HG03571 (cell line): ENCODE measurements around the gene STAT5B.
A peak's percentile ranks its signal among the peaks of the same experiment; 100 is the strongest.

Source experiments
- ATAC-seq: cut with Tn5 transposase; IDR thresholded peaks from one replicate; pipeline ENCODE4 v1.9.1; 2021; ENCODE audit not compliant: unreplicated experiment

STAT5B gene

DNA sequence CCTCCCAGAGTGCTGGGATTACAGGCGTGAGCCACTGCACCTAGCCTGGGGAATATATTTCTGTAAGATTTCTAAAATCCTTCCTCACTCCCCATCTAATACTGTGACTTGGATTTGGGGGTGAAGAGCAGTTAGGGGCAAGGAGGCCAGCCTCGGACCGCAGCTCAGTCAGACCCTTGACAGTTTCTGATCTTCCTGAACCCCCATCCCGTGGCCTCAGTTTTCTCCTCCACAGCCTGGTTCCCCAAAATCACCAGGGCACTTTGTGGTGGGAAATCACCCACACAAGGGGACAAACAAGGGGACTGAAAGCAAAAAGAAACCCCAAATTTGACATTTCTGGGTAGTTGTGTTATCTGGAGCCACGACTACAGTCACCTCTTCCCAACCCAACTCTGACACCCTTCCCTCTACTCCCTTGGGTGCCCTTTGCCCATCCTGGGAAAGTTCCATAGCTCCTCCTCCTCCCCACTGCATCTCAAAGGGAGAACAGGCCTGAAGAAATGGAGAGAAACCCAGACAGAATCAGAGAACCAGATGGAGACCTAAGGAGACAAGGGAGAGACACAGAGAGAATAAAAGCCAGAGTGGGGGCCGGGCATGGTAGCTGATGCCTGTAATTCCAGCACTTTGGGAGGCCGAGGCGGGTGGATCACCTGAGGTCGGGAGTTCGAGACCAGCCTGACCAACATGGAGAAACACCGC lies 9.3 kb upstream of the STAT5B start:
- ATAC-seq = no peak

DNA sequence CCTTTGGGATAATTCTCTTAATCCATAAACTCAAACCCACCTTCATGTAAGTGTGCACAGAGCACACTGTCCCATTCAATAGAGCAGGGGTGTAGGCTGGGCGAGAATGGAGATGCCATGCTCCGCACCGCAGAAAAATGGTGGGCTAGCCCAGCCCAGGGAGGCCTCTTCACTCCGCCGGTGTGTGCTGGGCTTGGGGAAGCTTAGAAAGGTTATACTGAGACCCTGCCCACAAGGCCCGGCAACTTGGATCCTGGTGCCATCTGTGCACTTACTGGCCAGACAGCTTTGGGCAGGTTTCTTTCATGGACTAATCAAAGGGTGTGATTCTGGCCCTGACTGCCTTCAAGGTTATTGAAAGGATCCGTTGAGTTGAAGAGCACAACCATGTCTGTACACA lies 8.4 kb upstream of the STAT5B start:
- ATAC-seq = no peak

GRCh38 chr17:42284024-42284369 lies 7.8 kb upstream of the STAT5B start:
- no peak for ATAC-seq

DNA sequence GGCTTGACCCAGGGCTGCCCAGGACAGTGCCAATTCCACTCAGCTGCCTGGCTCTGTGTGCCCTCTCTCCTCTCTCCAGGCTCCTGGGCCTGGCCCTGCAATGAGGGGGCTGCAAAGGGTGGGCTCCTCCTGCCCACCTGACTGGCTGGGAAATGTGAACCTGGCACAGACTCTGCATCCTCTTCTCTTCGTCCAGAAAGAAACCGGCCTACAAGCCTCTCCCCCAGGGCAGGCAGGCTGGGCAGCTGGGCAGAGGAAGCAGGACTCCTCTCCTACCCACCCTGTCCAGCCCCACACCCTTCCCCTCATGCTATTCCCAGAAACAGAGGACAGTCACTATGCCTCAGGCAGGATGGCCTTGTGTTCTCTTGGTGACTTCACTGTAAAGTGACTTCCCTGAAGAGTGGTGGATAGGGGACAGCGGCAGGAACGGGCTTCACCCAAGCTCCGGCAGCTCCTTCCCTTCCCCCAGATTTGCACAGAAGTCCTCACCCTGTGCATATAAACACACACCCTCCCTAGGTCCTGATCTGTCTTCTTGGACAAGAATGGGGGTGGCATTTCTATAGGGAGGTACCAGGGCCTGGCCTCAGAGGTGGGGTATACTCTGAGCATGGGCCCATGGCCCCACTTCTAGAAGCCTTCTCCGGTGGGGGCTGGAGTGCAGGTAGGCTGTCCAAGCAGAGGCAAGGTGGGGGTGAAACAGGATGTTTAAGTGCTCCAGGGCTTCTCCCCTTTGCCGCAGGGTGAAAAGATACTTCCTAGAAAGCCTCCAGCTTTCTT lies 7.2 kb upstream of the STAT5B start:
- ATAC-seq = no peak

DNA sequence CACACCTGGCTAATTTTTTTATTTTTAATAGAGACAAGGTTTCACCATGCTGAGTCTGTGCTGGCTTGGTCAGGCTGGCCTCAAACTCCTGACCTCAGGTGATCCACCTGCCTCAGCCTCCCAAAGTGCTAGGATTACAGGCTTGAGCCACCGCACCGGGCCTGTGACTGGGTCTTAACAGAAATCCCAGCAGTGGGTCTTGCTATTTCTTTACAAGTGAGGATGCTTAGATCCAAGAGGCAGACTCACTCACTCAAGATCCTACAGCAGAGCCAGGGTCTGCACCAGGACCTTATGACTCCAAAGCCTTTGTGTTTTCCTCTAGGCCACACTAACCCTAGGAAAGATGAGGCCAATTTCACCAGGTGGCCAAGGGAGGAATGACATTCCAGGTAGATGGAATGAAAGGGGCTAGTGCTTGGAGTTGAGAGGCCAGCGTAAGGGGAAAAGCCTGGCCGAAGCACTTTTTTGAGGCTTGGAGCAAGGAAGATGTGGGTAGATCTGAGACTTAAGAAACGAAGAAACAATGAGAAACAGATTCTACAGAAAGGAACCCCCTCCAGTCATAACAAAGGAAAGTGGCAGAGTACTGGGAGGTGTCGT lies 6.4 kb upstream of the STAT5B start:
- no peak for ATAC-seq

DNA sequence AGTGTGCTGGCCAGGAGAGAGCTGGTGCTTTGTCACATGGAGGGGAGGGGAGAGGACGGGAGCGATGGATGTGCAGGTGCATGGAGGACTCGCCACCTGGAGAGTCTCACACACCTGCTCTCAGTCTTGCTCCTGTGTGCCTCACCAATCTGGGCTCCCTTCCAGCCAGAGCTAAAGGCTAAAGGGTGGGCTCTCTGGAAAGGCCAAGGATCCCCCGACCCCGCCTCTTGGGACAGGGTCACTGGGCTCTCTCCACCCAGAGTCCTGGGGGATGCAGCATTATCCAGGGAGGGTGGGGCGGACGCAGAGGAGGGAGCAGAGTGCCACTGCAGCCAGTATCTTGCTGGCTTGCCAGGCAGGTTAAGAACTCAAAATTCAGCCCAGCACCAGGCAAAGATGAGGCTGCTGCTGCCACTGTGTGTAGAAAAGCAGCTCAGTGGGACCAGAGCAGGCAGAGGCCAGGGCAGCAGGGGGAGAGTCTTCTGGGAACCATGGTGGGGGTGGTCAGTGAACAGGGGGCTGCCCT lies 5.4 kb upstream of the STAT5B start:
- no peak for ATAC-seq

- no peak for ATAC-seq
Observed at GRCh38 chr17:42279776-42280630, 3.8 kb upstream of the STAT5B start.

GRCh38 chr17:42277342-42277712 lies 1.1 kb upstream of the STAT5B start:
- ATAC-seq = no peak

GRCh38 chr17:42276609-42277341 lies 584 bp upstream of the STAT5B start:
- ATAC-seq = peak; percentile 16

DNA sequence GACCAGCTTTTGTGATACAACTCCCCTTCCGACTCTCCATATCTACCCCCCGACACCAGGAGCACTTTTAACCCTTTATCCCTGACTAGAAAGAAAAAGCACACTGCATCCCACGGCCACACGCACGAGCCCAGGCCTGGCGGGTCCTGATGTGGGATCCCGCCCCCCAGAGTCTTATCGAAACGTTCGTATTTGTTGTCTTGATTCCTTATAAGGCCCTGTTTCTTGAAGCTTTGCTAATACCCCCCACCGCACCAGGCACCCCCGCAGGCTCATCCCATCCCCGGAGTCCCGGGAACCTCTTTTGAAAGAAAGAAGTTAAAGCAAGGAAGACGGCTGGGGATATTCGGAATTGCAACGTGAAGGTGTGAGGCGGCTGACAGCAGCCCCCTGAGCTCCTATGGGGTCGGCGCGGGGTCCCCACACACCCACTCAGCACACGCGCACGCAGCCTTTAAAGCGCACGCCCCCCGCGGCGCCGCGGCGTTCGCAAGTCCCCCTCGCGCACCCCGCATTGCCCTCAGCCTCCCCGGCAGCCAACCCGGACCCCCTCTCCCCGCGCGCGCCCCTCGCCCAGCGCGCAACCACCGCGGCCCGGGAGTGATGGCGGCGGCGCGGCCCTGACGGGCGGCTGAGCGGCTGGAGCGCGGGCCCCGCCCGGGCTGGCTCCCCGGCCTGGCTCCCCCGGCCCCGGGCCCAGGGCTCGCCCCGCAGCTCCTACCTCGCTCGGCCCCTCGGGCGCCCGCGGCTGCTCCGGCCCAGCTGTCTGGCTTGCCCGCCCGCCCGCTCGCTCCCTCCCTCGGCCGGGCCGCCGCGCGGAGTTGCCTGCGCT lies 448 bp downstream of the STAT5B start:
- ATAC-seq = peak; percentile 36

- no peak for ATAC-seq
Observed at GRCh38 chr17:42274812-42275526, 1.2 kb downstream of the STAT5B start.

GRCh38 chr17:42274253-42274542 lies 2.0 kb downstream of the STAT5B start:
- no peak for ATAC-seq

DNA sequence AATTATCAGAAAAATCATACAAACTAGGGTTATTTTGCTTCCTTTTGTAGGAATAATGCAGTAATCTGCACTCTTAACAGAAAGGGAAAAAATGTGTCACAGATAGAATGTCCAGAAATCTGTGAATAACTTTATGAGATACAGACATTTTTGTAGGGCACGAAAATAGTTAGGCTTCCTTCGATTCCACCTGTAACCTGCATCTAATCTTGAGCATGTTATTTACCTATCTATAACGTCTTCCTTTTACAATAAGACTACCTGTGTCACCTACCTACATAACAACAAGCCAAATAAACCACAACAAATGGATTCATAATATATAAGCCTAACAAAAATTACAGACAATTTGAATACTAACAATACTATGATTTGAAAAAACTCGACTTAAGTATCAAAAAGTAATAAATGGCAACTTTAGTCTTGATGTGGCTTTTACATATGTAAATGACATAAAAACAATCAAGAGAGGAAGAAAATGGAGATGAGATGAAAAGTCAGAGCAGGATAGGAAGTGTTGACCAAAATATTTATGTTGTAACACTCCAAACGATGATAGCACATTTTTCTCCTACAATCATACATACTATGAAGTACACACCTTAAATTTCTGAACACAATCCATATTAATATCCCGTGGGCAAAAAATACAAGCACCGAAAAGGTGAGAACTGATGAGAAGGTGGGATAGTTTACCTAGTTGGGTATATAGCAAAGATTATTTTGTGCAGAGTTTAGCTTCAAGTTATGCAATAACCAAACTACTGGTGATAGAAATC lies 2.5 kb downstream of the STAT5B start:
- no peak for ATAC-seq

DNA sequence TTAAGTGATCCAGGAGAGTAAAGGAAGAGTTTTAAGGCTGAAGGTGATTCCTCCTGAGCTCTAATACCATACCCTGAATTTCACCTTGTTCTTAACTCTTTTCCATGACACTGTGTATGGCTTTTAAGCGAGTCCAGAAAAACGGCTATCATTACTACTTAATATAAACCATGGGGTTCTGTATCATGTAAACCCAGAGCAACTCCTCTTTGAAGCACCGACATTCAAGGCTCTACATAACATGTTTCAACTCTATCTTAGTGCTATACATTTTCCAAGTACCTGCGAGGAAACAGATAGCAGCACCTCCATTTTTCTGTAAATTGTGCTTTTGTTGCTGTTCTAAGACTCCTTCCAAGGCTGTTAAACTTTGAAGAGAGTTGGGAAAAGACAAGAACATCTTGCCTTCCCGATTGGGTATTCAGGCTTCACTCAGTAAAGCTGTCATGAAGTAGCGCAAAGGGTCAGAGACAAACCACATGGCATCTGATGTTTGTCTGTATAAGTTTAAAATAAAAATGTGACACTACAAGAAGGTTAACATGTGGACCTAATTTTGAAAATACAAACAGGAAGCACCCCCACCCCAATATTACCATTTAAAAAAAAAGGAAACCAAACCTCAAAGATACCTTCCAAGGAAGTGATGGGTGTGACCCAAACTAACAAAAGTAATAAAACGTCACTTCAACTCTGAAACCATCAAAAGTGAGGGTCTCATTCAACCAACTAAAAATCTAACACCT lies 3.9 kb downstream of the STAT5B start:
- ATAC-seq = no peak

DNA sequence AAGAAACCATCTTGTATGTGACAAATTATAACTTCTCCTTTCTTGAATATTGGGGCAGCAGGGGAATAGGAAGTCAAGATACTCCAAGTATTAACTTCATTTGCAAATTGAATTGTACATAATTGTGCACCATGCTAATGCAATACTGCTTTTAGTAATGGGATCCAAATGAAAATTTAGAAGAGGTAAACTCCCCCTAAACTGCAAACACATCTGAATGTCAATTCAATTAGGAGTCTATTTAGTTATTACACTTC lies 4.5 kb downstream of the STAT5B start:
- ATAC-seq = no peak

- ATAC-seq = no peak
Observed at GRCh38 chr17:42271006-42271778, 5.0 kb downstream of the STAT5B start.

- no peak for ATAC-seq
Observed at GRCh38 chr17:42270596-42270995, 5.6 kb downstream of the STAT5B start.
